Neural crest cell (in vitro differentiated cells): ENCODE measurements around the gene EIF3K. TPM values are rescaled to one million over a fixed set of nuclear protein-coding genes. Genes with fewer than 3 reads are reported as not detected.
"Not testable (repeated sequence)": the region's sequence is repeated elsewhere in the genome, so short reads cannot be mapped to it uniquely, and the experiment has no call there.

Experiments
- DNase-seq: peaks from one replicate; pipeline ENCODE4 v3.0.0; 2021; ENCODE audit warnings: low read depth, mixed read lengths, low spot score
- H3K27ac Mint-ChIP-seq: one replicate; pipeline ENCODE4 v1.8.0; 2021; ENCODE audit warnings: mild to moderate bottlenecking, mixed read lengths; ENCODE audit not compliant: unreplicated experiment
- H3K27me3 Mint-ChIP-seq: 2 replicates; pipeline ENCODE4 v1.8.0; 2021; ENCODE audit warnings: low read depth, mild to moderate bottlenecking, mixed read lengths
- H3K36me3 Mint-ChIP-seq: 2 replicates; pipeline ENCODE4 v1.8.0; 2021; ENCODE audit warnings: low read depth, mild to moderate bottlenecking, mixed read lengths
- H3K4me1 Mint-ChIP-seq: 2 replicates; pipeline ENCODE4 v1.8.0; 2021; ENCODE audit warnings: mixed read lengths
- H3K4me3 Mint-ChIP-seq: one replicate; pipeline ENCODE4 v1.8.0; 2021; ENCODE audit warnings: mild to moderate bottlenecking, mixed read lengths
- H3K9me3 Mint-ChIP-seq: 2 replicates; pipeline ENCODE4 v1.8.0; 2021; ENCODE audit warnings: mixed read lengths
- long read RNA-seq: library from polyadenylated mRNA; unstranded; transcript quantifications from one replicate; pipeline ENCODE4 v2.0.0, GENCODE V29; 2020
- total RNA-seq: library from RNA; stranded (reverse); gene quantifications from 2 replicates; pipeline ENCODE4 v1.2.1, GENCODE V29; 2021
- TF ChIP-seq, protein P1 (sequence below): fragments of 200-600 bp; sonication (generic); conservative IDR thresholded peaks from 2 replicates; pipeline ENCODE4 v1.5.0; 2021; ENCODE audit warnings: antibody characterized with exemption, mild to moderate bottlenecking

The EIF3K gene, protein sequence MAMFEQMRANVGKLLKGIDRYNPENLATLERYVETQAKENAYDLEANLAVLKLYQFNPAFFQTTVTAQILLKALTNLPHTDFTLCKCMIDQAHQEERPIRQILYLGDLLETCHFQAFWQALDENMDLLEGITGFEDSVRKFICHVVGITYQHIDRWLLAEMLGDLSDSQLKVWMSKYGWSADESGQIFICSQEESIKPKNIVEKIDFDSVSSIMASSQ
- 255 TPM in 2 replicates for total RNA-seq
- long read RNA-seq, transcript EIF3K-201 (8 exons, 864 nt) = major isoform, 66 of 83 reads
- long read RNA-seq, partial matches to known transcripts = 4 of 83 reads
- long read RNA-seq, other reads (novel, unspliced or antisense) = 6 of 83 reads

DNA sequence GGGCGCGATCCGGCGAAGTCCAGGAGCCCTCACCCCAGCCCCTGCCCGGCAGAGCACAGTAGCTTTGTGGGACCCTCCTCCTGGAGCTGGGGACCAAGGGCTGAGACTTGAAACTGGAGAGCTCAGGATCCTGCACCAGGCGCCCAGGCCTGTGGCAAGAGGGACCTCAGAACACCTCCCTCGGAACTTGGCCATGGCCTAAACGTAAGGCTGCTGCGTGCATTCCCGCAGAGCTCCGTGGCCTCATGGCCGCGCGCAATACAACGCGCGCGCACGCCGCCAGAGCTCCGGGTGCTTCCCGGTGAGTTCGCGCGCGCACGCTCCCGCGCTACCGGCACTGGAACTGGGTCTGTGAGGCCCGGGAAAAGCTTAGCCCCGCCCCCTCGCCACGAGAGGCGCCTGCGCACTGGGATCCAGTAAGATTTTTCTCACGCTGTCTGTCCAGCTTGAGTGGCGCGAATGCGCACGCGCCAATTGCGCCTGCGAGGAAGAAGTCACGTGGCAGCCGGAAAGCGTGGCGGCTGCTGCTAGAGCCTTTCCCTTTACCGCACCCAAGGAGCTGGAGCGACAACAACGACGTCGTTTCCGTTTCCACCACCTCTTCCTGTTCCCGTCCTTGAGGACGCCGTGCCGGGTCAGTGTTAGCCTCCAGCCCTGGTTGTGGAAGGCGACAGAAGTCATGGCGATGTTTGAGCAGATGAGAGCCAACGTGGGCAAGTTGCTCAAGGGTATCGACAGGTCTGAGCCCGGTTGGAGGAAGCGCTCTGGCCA lies at the start of gene EIF3K:
Gene EIF3K, plus strand, starts transcription at position 599 of the 771 bp plus-strand sequence. Its CDS starts 81 bp downstream, at position 680.
- no peaks in the 10 kb centered on the region for H3K27me3 Mint-ChIP-seq
- H3K4me3 Mint-ChIP-seq = peak within 1 kb of the TSS; percentile 99
- TF ChIP-seq, protein P1, sequence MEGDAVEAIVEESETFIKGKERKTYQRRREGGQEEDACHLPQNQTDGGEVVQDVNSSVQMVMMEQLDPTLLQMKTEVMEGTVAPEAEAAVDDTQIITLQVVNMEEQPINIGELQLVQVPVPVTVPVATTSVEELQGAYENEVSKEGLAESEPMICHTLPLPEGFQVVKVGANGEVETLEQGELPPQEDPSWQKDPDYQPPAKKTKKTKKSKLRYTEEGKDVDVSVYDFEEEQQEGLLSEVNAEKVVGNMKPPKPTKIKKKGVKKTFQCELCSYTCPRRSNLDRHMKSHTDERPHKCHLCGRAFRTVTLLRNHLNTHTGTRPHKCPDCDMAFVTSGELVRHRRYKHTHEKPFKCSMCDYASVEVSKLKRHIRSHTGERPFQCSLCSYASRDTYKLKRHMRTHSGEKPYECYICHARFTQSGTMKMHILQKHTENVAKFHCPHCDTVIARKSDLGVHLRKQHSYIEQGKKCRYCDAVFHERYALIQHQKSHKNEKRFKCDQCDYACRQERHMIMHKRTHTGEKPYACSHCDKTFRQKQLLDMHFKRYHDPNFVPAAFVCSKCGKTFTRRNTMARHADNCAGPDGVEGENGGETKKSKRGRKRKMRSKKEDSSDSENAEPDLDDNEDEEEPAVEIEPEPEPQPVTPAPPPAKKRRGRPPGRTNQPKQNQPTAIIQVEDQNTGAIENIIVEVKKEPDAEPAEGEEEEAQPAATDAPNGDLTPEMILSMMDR = no peak
- peaks cover 20% of the 10 kb centered on the region for H3K4me1 Mint-ChIP-seq
- no peaks in the 10 kb centered on the region for H3K9me3 Mint-ChIP-seq
- DNase-seq = peak; percentile 100
- peak within 1 kb of the TSS; percentile 100 for H3K27ac Mint-ChIP-seq
- H3K36me3 Mint-ChIP-seq = peaks cover 7% of the 10 kb centered on the region

DNA sequence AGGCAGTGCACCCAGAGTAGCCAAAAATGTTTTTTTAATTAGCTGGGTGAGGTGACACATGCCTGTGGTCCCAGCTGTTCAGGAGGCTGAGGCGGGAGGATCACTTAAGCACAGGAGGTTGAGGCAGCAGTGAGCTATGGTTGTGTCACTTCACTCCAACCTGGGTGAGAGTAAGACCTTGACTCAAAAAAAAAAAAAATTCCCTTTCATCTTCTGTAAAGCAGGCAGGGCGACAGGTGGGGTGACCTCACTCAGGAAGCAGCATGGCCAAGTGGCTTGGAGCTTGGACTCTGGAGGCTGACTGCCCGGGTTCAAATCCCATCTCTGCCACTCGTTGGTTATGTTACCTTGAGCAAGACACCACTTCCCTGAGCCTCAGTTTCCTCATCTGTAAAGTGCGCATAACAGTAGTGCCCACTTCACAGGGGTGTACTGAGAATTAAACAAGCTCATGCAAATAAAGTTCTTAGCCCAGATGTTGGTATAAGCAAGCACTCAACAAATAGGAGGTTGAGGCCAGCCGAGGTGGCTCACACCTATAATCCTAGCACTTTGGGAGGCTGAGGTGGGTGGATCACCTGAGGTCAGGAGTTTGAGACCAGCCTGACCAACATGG lies 49.5 kb upstream of the EIF3K start:
- Mint-ChIP-seq H3K9me3 (no peaks in the 10 kb centered on the region), H3K4me1 (no peaks in the 10 kb centered on the region), H3K27ac (no peak overlapping the region), H3K27me3 (no peaks in the 10 kb centered on the region), H3K36me3 (no peaks in the 10 kb centered on the region), H3K4me3 (no peak overlapping the region)
- DNase-seq = no peak
- TF ChIP-seq, protein P1 = no peak

DNA sequence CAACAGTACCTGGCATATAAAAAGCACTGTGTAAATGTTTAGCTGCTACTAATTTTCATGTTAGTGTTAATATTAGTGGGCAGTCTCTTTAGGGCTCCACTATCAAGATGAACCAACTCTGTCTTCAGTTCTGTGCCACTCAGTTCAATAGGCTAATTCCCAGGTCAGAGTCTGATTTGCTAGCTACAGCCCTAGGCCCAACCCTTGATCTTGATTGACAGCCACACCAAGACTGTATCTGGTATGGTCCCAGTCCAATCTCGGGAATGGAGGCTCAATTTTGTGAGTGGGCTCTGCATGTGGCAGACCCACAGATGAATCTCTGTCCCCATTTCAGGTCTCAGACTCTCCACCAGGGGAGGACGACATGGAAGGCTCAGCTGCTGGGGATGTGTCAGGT lies 47.3 kb upstream of the EIF3K start:
- DNase-seq = no peak
- Mint-ChIP-seq H3K9me3 (no peaks in the 10 kb centered on the region), H3K4me3 (no peak overlapping the region), H3K4me1 (no peaks in the 10 kb centered on the region), H3K27ac (no peak overlapping the region), H3K27me3 (no peaks in the 10 kb centered on the region), H3K36me3 (no peaks in the 10 kb centered on the region)
- TF ChIP-seq, protein P1 = no peak

DNA sequence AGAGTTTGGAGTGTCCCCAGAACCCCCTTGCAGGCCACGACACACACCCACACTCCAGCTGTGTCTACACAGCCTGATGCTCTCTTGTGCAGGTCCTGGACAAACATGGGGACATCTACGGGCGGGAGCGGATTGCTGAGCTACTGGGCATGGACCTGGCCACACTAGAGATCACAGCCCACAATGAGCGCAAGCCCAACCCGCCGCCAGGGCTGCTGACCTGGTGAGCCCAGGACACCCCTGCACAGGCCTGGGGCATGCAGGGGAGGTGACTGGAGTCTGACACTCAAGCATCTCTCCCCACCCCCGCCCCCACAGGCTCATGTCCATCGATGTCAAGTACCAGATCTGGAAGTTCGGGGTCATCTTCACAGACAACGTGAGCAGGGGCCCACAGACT lies 41.2 kb upstream of the EIF3K start:
- TF ChIP-seq, protein P1 = no peak
- Mint-ChIP-seq H3K9me3 (no peaks in the 10 kb centered on the region), H3K4me1 (no peaks in the 10 kb centered on the region), H3K27me3 (no peaks in the 10 kb centered on the region), H3K36me3 (no peaks in the 10 kb centered on the region), H3K4me3 (no peak overlapping the region), H3K27ac (no peak overlapping the region)
- DNase-seq = no peak

DNA sequence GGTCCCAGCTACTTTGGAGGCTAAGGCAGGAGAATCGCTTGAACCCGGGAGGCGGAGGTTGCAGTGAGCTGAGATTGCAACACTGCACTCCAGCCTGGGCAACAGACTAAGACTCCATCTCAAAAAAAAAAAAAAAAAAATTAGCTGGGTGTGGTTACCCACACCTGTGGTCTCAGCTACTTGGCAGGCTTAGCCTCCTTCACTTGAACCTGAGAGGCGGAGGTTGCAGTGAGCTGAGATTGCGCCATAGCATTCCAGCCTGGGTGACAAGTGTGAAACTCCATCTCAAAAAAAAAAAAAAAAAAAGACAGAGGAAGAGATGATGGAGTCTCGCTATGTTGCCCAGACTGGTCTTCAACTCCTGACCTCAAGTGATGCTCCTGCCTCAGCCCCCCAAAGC lies 39.7 kb upstream of the EIF3K start:
- not testable (repeated sequence) for H3K4me1 Mint-ChIP-seq, H3K9me3 Mint-ChIP-seq, H3K27me3 Mint-ChIP-seq, DNase-seq, H3K4me3 Mint-ChIP-seq, H3K27ac Mint-ChIP-seq, H3K36me3 Mint-ChIP-seq
